Measurements from ENCODE around the gene CNOT2. TPM values are rescaled to one million over a fixed set of nuclear protein-coding genes. Genes with fewer than 3 reads are reported as not detected.

CNOT2 gene
- total RNA-seq, 1 experiment from 2014 or later = 82.9 TPM

DNA sequence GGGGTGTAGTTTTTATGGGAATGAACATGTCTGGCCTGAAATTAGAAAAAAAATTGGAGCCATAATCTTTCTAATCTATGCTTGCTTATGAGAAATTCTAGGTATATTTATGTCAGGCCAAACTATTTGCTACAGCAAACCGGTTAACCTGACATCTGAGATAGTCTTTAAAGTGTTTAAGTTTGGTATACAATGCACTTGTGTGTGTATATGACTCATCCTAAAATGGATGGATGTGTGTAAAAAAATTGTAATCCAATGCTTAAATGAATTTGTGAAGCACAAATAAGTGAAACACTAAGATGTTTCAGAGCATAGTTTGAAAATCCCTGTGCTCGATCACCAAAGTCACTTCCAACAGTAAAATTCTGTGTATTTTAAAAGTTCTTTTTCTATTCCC, 6.7 kb downstream of the CNOT2 start:
- no peak overlapping the region for H3K27ac ChIP-seq (ENCODE audit: insufficient read length, low read depth, low read length)
- no peaks in the 10 kb centered on the region for H3K9me3 Mint-ChIP-seq
- H2AK5ac ChIP-seq (ENCODE audit: insufficient read length, low read length) = no peak overlapping the region
- H3K36me3 Mint-ChIP-seq (ENCODE audit: insufficient read depth in 1 of 3, low read depth in 3 of 3) = peaks cover 0 to 5% (median 5%) of the 10 kb centered on the region in 3 experiments; a peak in 2 of 7 replicates
- no peak overlapping the region for H4K8ac ChIP-seq (replicated peaks; ENCODE audit: insufficient read length, low read depth, low read length)
- no peak overlapping the region for H2BK12ac ChIP-seq (ENCODE audit: insufficient read length, low read depth, low read length)
- H4K91ac ChIP-seq (ENCODE audit: insufficient read length, low read depth, low read length) = no peak overlapping the region
- H3K4me3 Mint-ChIP-seq = no peak overlapping the region
- H3K23ac ChIP-seq (ENCODE audit: insufficient read length, low read depth, low read length) = no peak overlapping the region
- H3K79me1 ChIP-seq (ENCODE audit: insufficient read depth, low read depth, low read length, poor library complexity, severe bottlenecking) = no peaks in the 10 kb centered on the region
- H3K56ac ChIP-seq (ENCODE audit: insufficient read length, low read depth, low read length) = no peak overlapping the region
- TF ChIP-seq, protein P1, sequence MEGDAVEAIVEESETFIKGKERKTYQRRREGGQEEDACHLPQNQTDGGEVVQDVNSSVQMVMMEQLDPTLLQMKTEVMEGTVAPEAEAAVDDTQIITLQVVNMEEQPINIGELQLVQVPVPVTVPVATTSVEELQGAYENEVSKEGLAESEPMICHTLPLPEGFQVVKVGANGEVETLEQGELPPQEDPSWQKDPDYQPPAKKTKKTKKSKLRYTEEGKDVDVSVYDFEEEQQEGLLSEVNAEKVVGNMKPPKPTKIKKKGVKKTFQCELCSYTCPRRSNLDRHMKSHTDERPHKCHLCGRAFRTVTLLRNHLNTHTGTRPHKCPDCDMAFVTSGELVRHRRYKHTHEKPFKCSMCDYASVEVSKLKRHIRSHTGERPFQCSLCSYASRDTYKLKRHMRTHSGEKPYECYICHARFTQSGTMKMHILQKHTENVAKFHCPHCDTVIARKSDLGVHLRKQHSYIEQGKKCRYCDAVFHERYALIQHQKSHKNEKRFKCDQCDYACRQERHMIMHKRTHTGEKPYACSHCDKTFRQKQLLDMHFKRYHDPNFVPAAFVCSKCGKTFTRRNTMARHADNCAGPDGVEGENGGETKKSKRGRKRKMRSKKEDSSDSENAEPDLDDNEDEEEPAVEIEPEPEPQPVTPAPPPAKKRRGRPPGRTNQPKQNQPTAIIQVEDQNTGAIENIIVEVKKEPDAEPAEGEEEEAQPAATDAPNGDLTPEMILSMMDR (conservative IDR thresholded peaks at IDR 0.05) = no peak
- H3K27me3 Mint-ChIP-seq (ENCODE audit: low read depth) = no peaks in the 10 kb centered on the region; the same call in 1 of the 2 replicates
- no peak overlapping the region for H3K18ac ChIP-seq (ENCODE audit: insufficient read length, low read depth, low read length)
- no peak overlapping the region for H3K9ac ChIP-seq (ENCODE audit: extremely low read depth, insufficient read length, low read length)
- no peak overlapping the region for H4K5ac ChIP-seq (ENCODE audit: insufficient read length, low read depth, low read length)
- no peak overlapping the region for H3K4ac ChIP-seq (ENCODE audit: low read depth, low read length)
- no CpG with 5 or more reads among the region's 2 CpGs for WGBS (ENCODE audit: extremely low coverage, insufficient read length, low lambda C conversion rate)
- no peaks in the 10 kb centered on the region for H3K9me3 ChIP-seq (ENCODE audit: control insufficient read depth, low read depth, low read length)
- no peak for DNase-seq
- H2BK120ac ChIP-seq (ENCODE audit: low read depth, low read length, poor library complexity, severe bottlenecking) = no peak overlapping the region
- H4K20me1 ChIP-seq (ENCODE audit: control insufficient read depth, insufficient read depth, insufficient read length) = no peaks in the 10 kb centered on the region
- H3K4me1 Mint-ChIP-seq = peaks cover 51 to 59% of the 10 kb centered on the region in 2 experiments
- H3K23me2 ChIP-seq (ENCODE audit: insufficient read length, low read depth, low read length, poor library complexity, severe bottlenecking) = no peaks in the 10 kb centered on the region
- peaks cover 3% of the 10 kb centered on the region; the same call in 1 of the 2 replicates for H3K4me1 ChIP-seq (ENCODE audit: insufficient read depth, low read length)
- no peak overlapping the region for H3K4me2 ChIP-seq (ENCODE audit: insufficient read depth, insufficient read length, low read length)
- H2BK5ac ChIP-seq (ENCODE audit: insufficient read length, low read length) = no peak overlapping the region
- H3T11ph ChIP-seq (ENCODE audit: low read length) = no peak overlapping the region
- no peak overlapping the region for H3K14ac ChIP-seq (ENCODE audit: insufficient read depth, low read length)
- peaks cover 52% of the 10 kb centered on the region for H3K79me2 ChIP-seq (ENCODE audit: insufficient read depth, low read length)
- no peak overlapping the region for H2BK20ac ChIP-seq (ENCODE audit: low read depth, low read length, poor library complexity, severe bottlenecking)
- no peak overlapping the region for H3K27ac Mint-ChIP-seq
- H3K27me3 ChIP-seq (ENCODE audit: insufficient read depth, low read length) = no peaks in the 10 kb centered on the region
- no peak overlapping the region for H2AFZ ChIP-seq (ENCODE audit: low read length)
- H2BK15ac ChIP-seq (ENCODE audit: low read depth, low read length) = no peak overlapping the region

All from H9 (cell line).